T-helper 17 cell (primary cell): Measurements from ENCODE around the gene CD300LB. TPM values are rescaled to one million over a fixed set of nuclear protein-coding genes. Genes with fewer than 3 reads are reported as not detected.
"Not testable (repeated sequence)": the region's sequence is repeated elsewhere in the genome, so short reads cannot be mapped to it uniquely, and the experiment has no call there.

Source experiments
- ATAC-seq: fragments of 150-1000 bp; cut with Tn5 transposase; 2 replicates; pipeline ENCODE4 v1.10.0; 2021; ENCODE audit warnings: mild to moderate bottlenecking, moderate library complexity
- DNase-seq, 3 donors: peaks; one replicate each; pipeline versions ENCODE4 v3.0.0 to v3.0.0-alpha.2; 2020 to 2021
- H3K9me3 ChIP-seq: one replicate; pipeline ENCODE4 v1.7.0; 2013; ENCODE audit warnings: low read length, mild to moderate bottlenecking; ENCODE audit not compliant: control insufficient read depth, poor library complexity, severe bottlenecking
- H3K27ac Mint-ChIP-seq: one replicate; pipeline ENCODE4 v1.8.0; 2022; ENCODE audit warnings: mild to moderate bottlenecking, moderate library complexity, mixed read lengths
- H3K27me3 Mint-ChIP-seq: one replicate; pipeline ENCODE4 v1.8.0; 2022; ENCODE audit warnings: mixed read lengths
- H3K36me3 Mint-ChIP-seq: one replicate; pipeline ENCODE4 v1.8.0; 2022; ENCODE audit warnings: low read depth, mixed read lengths
- H3K4me1 Mint-ChIP-seq: one replicate; pipeline ENCODE4 v1.8.0; 2022; ENCODE audit warnings: mild to moderate bottlenecking, mixed read lengths
- H3K4me3 Mint-ChIP-seq: one replicate; pipeline ENCODE4 v1.8.0; 2022; ENCODE audit warnings: mild to moderate bottlenecking, moderate library complexity, mixed read lengths
- total RNA-seq, 4 donors: library from RNA in 2 of 4; stranded (reverse) in 2 of 4; gene quantifications; one replicate each; pipeline ENCODE4 v1.2.3 and lab custom pipeline; 2022 to 2026

The CD300LB gene
- total RNA-seq, 2 donors from 2014 or later, result 0.34 to 1.4 TPM

- no peak for DNase-seq
- H3K9me3 ChIP-seq, result no peaks in the 10 kb centered on the region
- ATAC-seq, result no peak
- no peak overlapping the region for H3K4me3 Mint-ChIP-seq
- no peaks in the 10 kb centered on the region for H3K36me3 Mint-ChIP-seq
- no peak overlapping the region for H3K27ac Mint-ChIP-seq
- H3K27me3 Mint-ChIP-seq, result peaks cover 41% of the 10 kb centered on the region
- H3K4me1 Mint-ChIP-seq, result no peaks in the 10 kb centered on the region
Measured at GRCh38 chr17:74516561-74517328, 14.5 kb downstream of the CD300LB start.

- ATAC-seq, result no peak
- Mint-ChIP-seq H3K27ac (no peak overlapping the region), H3K4me1 (no peaks in the 10 kb centered on the region), H3K4me3 (no peak overlapping the region), H3K36me3 (peaks cover 4% of the 10 kb centered on the region), H3K27me3 (peaks cover 40% of the 10 kb centered on the region)
- H3K9me3 ChIP-seq, result no peaks in the 10 kb centered on the region
- no peak for DNase-seq
Measured at GRCh38 chr17:74515941-74516340, 15.3 kb downstream of the CD300LB start.

- H3K9me3 ChIP-seq, result no peaks in the 10 kb centered on the region
- Mint-ChIP-seq H3K27me3 (peaks cover 30% of the 10 kb centered on the region), H3K4me3 (peak overlapping the region; percentile 28), H3K27ac (peak overlapping the region; percentile 46), H3K4me1 (no peaks in the 10 kb centered on the region), H3K36me3 (peaks cover 4% of the 10 kb centered on the region)
- ATAC-seq, result peak; percentile 60
- no peak for DNase-seq
Measured at GRCh38 chr17:74514632-74515334, 16.5 kb downstream of the CD300LB start.

DNA sequence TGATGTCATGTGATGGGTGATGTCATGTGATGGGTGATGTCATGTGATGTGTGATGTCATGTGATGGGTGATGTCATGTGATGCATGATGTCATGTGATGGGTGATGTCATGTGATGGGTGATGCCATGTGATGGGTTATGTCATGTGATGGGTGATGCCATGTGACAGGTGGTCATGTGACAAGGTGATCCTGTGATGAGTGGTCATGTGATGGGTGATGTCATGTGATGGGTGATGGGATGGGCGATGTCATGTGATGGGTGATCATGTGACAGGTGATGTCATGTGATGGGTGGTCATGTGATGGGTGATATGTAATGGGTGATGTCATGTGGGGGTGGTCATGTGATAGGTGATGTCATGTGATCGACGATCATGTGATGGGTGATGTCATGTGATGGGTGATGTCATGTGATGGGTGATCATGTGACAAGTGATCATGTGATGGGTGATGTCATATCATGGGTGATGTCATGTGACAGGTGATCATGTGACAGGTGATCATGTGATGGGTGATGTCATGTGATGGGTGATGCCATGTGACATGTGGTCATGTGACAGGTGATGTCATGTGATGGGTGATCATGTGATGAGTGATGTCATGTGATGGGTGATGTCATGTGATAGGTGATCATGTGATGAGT, 17.2 kb downstream of the CD300LB start:
- H3K27ac Mint-ChIP-seq, result peak overlapping the region; percentile 46

GRCh38 chr17:74512624-74513091, 18.6 kb downstream of the CD300LB start:
- Mint-ChIP-seq H3K27ac (no peak overlapping the region), H3K4me1 (no peaks in the 10 kb centered on the region), H3K27me3 (peaks cover 34% of the 10 kb centered on the region), H3K4me3 (no peak overlapping the region), H3K36me3 (peaks cover 4% of the 10 kb centered on the region)
- no peaks in the 10 kb centered on the region for H3K9me3 ChIP-seq
- ATAC-seq (peak; percentile 50), DNase-seq (no peak)

More for the DNA sequence above, 17.2 kb downstream of the CD300LB start:
- H3K36me3 Mint-ChIP-seq, result peaks cover 4% of the 10 kb centered on the region
- H3K4me3 Mint-ChIP-seq, result peak overlapping the region; percentile 28
- no peaks in the 10 kb centered on the region for H3K9me3 ChIP-seq
- H3K4me1 Mint-ChIP-seq, result no peaks in the 10 kb centered on the region
- H3K27me3 Mint-ChIP-seq, result peaks cover 28% of the 10 kb centered on the region
- DNase-seq, result peak; percentile 11 to 39 (median 13)
- peak; percentile 62 for ATAC-seq

- H3K9me3 ChIP-seq, result no peaks in the 10 kb centered on the region
- Mint-ChIP-seq H3K4me1 (no peaks in the 10 kb centered on the region), H3K27ac (peak overlapping the region; percentile 65), H3K27me3 (peaks cover 33% of the 10 kb centered on the region), H3K36me3 (peaks cover 4% of the 10 kb centered on the region), H3K4me3 (no peak overlapping the region)
- ATAC-seq, result no peak
- no peak for DNase-seq
Measured at GRCh38 chr17:74512036-74512435, 19.2 kb downstream of the CD300LB start.

GRCh38 chr17:74508156-74508555, 23.1 kb downstream of the CD300LB start:
- Mint-ChIP-seq H3K27ac (no peak overlapping the region), H3K36me3 (peaks cover 4% of the 10 kb centered on the region), H3K4me1 (no peaks in the 10 kb centered on the region), H3K27me3 (peaks cover 25% of the 10 kb centered on the region), H3K4me3 (no peak overlapping the region)
- DNase-seq (no peak), ATAC-seq (no peak)
- H3K9me3 ChIP-seq, result no peaks in the 10 kb centered on the region

- not testable (repeated sequence) for H3K36me3 Mint-ChIP-seq, H3K27me3 Mint-ChIP-seq, H3K9me3 ChIP-seq, H3K4me1 Mint-ChIP-seq, H3K4me3 Mint-ChIP-seq, DNase-seq, ATAC-seq, H3K27ac Mint-ChIP-seq
Measured at GRCh38 chr17:74503949-74504348, 27.3 kb downstream of the CD300LB start.

- Mint-ChIP-seq H3K4me1 (no peaks in the 10 kb centered on the region), H3K4me3 (no peak overlapping the region), H3K36me3 (no peaks in the 10 kb centered on the region), H3K27me3 (peaks cover 5% of the 10 kb centered on the region), H3K27ac (no peak overlapping the region)
- DNase-seq (no peak), ATAC-seq (no peak)
- H3K9me3 ChIP-seq, result no peaks in the 10 kb centered on the region
Measured at GRCh38 chr17:74502861-74503260, 28.4 kb downstream of the CD300LB start.

GRCh38 chr17:74499992-74500391, 31.3 kb downstream of the CD300LB start:
- DNase-seq (no peak), ATAC-seq (no peak)
- Mint-ChIP-seq H3K4me3 (no peak overlapping the region), H3K4me1 (no peaks in the 10 kb centered on the region), H3K36me3 (no peaks in the 10 kb centered on the region), H3K27me3 (peaks cover 11% of the 10 kb centered on the region), H3K27ac (no peak overlapping the region)
- no peaks in the 10 kb centered on the region for H3K9me3 ChIP-seq

GRCh38 chr17:74497471-74497870, 33.8 kb downstream of the CD300LB start:
- no peaks in the 10 kb centered on the region for H3K36me3 Mint-ChIP-seq
- DNase-seq (no peak), ATAC-seq (no peak)
- peak overlapping the region; percentile 63 for H3K27ac Mint-ChIP-seq
- no peaks in the 10 kb centered on the region for H3K4me1 Mint-ChIP-seq
- H3K4me3 Mint-ChIP-seq, result no peak overlapping the region
- peaks cover 15% of the 10 kb centered on the region for H3K27me3 Mint-ChIP-seq
- no peaks in the 10 kb centered on the region for H3K9me3 ChIP-seq

DNA sequence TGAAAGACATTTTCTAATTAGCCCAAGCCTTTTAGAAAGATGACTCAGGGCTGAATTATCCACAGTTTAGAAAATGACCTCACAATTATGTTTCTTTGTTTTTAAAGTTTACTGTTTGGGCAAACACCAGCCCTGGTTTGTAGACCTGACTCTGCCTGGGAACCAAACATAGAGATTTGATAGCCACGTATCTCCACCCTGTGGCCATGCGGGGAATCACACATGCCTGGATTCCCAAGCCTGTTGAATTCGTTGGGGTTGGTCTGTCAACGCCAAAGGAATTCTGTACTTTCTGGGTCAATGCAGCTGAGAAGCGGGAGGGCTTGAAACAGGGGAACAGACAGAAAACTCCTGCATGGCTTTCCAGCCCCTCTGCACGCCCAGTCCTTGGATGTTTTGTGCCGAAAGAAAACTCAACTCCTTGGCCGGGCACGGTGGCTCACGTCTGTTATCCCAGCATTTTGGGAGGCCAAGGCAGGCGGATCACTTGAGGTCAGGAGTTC, 37.9 kb downstream of the CD300LB start:
- peaks cover 2% of the 10 kb centered on the region for H3K4me1 Mint-ChIP-seq
- peaks cover 9% of the 10 kb centered on the region for H3K27me3 Mint-ChIP-seq
- H3K4me3 Mint-ChIP-seq, result no peak overlapping the region
- H3K9me3 ChIP-seq, result no peaks in the 10 kb centered on the region
- peak; percentile 79 for ATAC-seq
- H3K27ac Mint-ChIP-seq, result no peak overlapping the region
- DNase-seq, result peak; percentile 34 to 63 (median 42)
- H3K36me3 Mint-ChIP-seq, result peaks cover 3% of the 10 kb centered on the region

GRCh38 chr17:74491626-74492025, 39.6 kb downstream of the CD300LB start:
- H3K9me3 ChIP-seq, result no peaks in the 10 kb centered on the region
- no peak for ATAC-seq
- H3K4me1 Mint-ChIP-seq, result peaks cover 2% of the 10 kb centered on the region
- H3K27ac Mint-ChIP-seq, result no peak overlapping the region
- DNase-seq, result no peak
- peaks cover 5% of the 10 kb centered on the region for H3K27me3 Mint-ChIP-seq
- H3K4me3 Mint-ChIP-seq, result no peak overlapping the region
- H3K36me3 Mint-ChIP-seq, result peaks cover 3% of the 10 kb centered on the region
